PFSK-1 (cell line): ENCODE measurements around the gene SLC26A11.

Experiments used
- FOXP2 ChIP-seq: optimal IDR thresholded peaks from 2 replicates; pipeline ENCODE3; 2011; ENCODE audit warnings: borderline replicate concordance, control low read depth, inconsistent platforms; ENCODE audit not compliant: insufficient read depth; ENCODE audit errors: extremely low read length, extremely low read depth
- POLR2AphosphoS5 ChIP-seq: IDR thresholded peaks from 2 replicates; pipeline ENCODE4 v1.6.1; 2012; ENCODE audit warnings: low read depth, mild to moderate bottlenecking, control low read depth, low read length, moderate library complexity
- REST ChIP-seq, 2 experiments: IDR thresholded peaks; 2 replicates each; pipeline versions ENCODE4 v1.6.1 to v1.8.0; 2011 to 2012; ENCODE audit warnings: low read depth in 2 of 2, low read length in 2 of 2, control low read depth in 1 of 2, inconsistent platforms in 1 of 2, mild to moderate bottlenecking in 1 of 2, moderate library complexity in 1 of 2; ENCODE audit not compliant: insufficient read depth in 1 of 2
- SIN3A ChIP-seq: IDR thresholded peaks from 2 replicates; pipeline ENCODE4 v1.6.1; 2012; ENCODE audit warnings: mild to moderate bottlenecking, low read length, moderate library complexity, borderline replicate concordance; ENCODE audit not compliant: insufficient read depth
- TAF1 ChIP-seq: IDR thresholded peaks from 2 replicates; pipeline ENCODE4 v1.6.1; 2012; ENCODE audit warnings: low read length, control low read depth, borderline replicate concordance; ENCODE audit not compliant: insufficient read depth

GRCh38 chr17:80198144-80198661 is 22.0 kb upstream of the SLC26A11 start:
- no peak for TF ChIP-seq TAF1
- TF ChIP-seq SIN3A, result no peak
- TF ChIP-seq POLR2AphosphoS5, result no peak
- no peak for TF ChIP-seq REST (IDR thresholded peaks at IDR 0.05; ENCODE audit: insufficient read depth in 1 of 2, low read depth in 2 of 2, low read length in 2 of 2)
- no peak for TF ChIP-seq FOXP2
